ENCODE data around the gene RPL36AL.

- TF ChIP-seq GATA3 (IDR thresholded peaks at IDR 0.05; ENCODE audit: low read depth, low read length), result no peak
- TF ChIP-seq GATA2 (IDR thresholded peaks at IDR 0.05; ENCODE audit: low read depth, low read length), result no peak
Measured at GRCh38 chr14:49633640-49634546, 13.5 kb upstream of the RPL36AL start.
